NT2/D1 (cell line): ENCODE results near the gene LARP6.

ENCODE experiments used
- DNase-seq: peaks from one replicate; pipeline ENCODE4 v3.0.0-alpha.2; 2011; ENCODE audit warnings: low read depth, low spot score
- H3K27me3 ChIP-seq: 2 replicates; pipeline ENCODE4 v1.6.0; 2011; ENCODE audit warnings: mild to moderate bottlenecking; ENCODE audit not compliant: insufficient read length, insufficient read depth
- H3K36me3 ChIP-seq: 2 replicates; pipeline ENCODE4 v1.6.1; 2011; ENCODE audit warnings: mild to moderate bottlenecking, low read length, mixed read lengths; ENCODE audit not compliant: insufficient read depth, insufficient read length
- H3K4me1 ChIP-seq: 2 replicates; pipeline ENCODE4 v1.5.1; 2011; ENCODE audit not compliant: insufficient read depth, insufficient read length
- H3K4me3 ChIP-seq: 2 replicates; pipeline ENCODE4 v1.5.1; 2011; ENCODE audit warnings: low read depth; ENCODE audit not compliant: insufficient read length
- H3K9ac ChIP-seq: 2 replicates; pipeline ENCODE4 v1.6.0; 2011; ENCODE audit warnings: low read depth; ENCODE audit not compliant: insufficient read length
- H3K9me3 ChIP-seq: 2 replicates; pipeline ENCODE4 v1.5.1; 2011; ENCODE audit warnings: mild to moderate bottlenecking, low read length; ENCODE audit not compliant: insufficient read depth
- SUZ12 ChIP-seq: IDR thresholded peaks from 2 replicates; pipeline ENCODE4 v1.6.1; 2011; ENCODE audit not compliant: insufficient read length, insufficient read depth; ENCODE audit errors: extremely low read depth
- YY1 ChIP-seq: IDR thresholded peaks from 2 replicates; pipeline ENCODE4 v1.6.1; 2011; ENCODE audit not compliant: insufficient read length, insufficient read depth
- ZNF274 ChIP-seq: IDR thresholded peaks from 2 replicates; pipeline ENCODE4 v1.6.1; 2011; ENCODE audit warnings: mild to moderate bottlenecking, low read depth, low read length

The LARP6 gene

DNA sequence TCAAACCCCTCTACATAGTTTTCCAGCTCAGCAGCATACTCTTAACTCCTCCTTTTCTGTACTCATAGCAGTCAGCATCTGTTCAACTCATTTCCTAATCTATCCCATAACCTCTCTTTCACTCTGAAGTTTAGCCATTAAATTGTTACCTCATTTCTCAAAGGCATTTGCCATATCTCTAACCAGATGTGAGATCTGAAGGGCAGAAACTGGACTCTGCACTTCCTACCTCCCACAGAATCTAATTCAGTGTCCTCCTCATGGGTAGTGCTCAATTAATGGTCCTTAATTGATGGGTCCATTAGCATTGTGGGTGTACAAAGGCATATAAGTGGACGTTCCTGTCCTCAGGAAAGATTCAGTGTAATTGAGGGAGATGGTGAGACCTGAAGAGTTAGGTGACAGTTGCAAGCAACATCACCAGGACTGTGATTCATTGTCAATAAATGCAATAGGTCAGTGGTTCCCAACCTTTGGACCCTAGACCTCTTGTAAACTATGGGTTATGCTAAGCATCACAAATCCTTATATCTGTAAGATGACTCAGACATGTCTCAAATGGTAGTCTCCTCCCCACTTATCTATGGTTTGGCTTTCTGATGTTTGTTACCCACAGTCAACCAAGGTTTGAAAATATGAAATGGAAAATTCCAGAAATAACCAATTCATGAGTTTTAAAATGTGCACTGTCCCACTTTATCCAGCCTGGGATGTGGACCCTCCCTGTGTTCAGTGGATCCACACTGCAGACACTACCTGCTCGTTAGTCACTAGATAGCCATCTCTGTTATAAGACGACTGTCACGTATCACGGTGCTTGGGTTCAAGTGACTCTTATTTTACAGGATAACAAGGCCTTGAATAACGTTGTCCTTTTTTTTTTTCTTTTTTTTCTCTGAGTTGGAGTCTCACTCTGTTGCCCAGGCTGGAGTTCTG lies 65.6 kb downstream of the LARP6 start:
- H3K4me3 ChIP-seq = no peak overlapping the region
- no peaks in the 10 kb centered on the region for H3K9me3 ChIP-seq
- H3K27me3 ChIP-seq = no peaks in the 10 kb centered on the region
- no peaks in the 10 kb centered on the region for H3K4me1 ChIP-seq
- no peak for DNase-seq
- H3K36me3 ChIP-seq = no peaks in the 10 kb centered on the region
- H3K9ac ChIP-seq = no peak overlapping the region
- no peak for TF ChIP-seq SUZ12
- TF ChIP-seq ZNF274 = no peak
- TF ChIP-seq YY1 = no peak

GRCh38 chr15:70786996-70787395 lies 67.0 kb downstream of the LARP6 start:
- H3K9me3 ChIP-seq = no peaks in the 10 kb centered on the region
- H3K27me3 ChIP-seq = no peaks in the 10 kb centered on the region
- H3K4me3 ChIP-seq = no peak overlapping the region
- H3K4me1 ChIP-seq = no peaks in the 10 kb centered on the region
- DNase-seq = no peak
- no peak for TF ChIP-seq ZNF274
- TF ChIP-seq SUZ12 = no peak
- no peak for TF ChIP-seq YY1
- H3K36me3 ChIP-seq = no peaks in the 10 kb centered on the region
- H3K9ac ChIP-seq = no peak overlapping the region

GRCh38 chr15:70783610-70784022 lies 70.3 kb downstream of the LARP6 start:
- Histone ChIP-seq H3K4me3 (no peak overlapping the region), H3K4me1 (no peaks in the 10 kb centered on the region), H3K36me3 (no peaks in the 10 kb centered on the region), H3K27me3 (no peaks in the 10 kb centered on the region), H3K9me3 (no peaks in the 10 kb centered on the region), H3K9ac (no peak overlapping the region)
- no peak for TF ChIP-seq SUZ12
- TF ChIP-seq YY1 = no peak
- no peak for DNase-seq

DNA sequence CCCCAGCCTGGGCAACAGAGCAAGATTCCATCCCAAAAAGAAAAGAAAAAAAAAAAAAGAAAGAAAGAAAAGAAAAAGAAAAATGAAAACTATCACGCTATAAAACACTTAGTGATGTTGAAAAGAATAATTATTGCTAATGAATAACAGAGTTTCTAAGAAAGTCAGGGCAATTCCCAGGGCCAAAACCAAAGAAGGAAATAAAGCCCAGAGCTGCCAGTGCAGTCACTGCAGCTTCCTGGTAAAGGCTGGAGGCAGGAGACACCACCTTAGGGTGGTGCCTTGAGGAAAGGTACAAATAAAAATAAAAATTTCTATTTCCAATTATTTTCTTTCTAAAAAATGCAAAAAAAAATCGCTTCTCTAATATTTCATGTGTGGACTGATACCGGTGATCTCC lies 70.9 kb downstream of the LARP6 start:
- H3K9me3 ChIP-seq = no peaks in the 10 kb centered on the region

GRCh38 chr15:70781236-70781635 lies 72.7 kb downstream of the LARP6 start:
- DNase-seq = no peak
- no peaks in the 10 kb centered on the region for H3K36me3 ChIP-seq
- H3K9ac ChIP-seq = no peak overlapping the region
- H3K4me1 ChIP-seq = no peaks in the 10 kb centered on the region
- TF ChIP-seq ZNF274 (no peak), YY1 (no peak), SUZ12 (no peak)
- H3K9me3 ChIP-seq = no peaks in the 10 kb centered on the region
- no peak overlapping the region for H3K4me3 ChIP-seq
- no peaks in the 10 kb centered on the region for H3K27me3 ChIP-seq

More for the DNA sequence above, 70.9 kb downstream of the LARP6 start:
- Histone ChIP-seq H3K27me3 (no peaks in the 10 kb centered on the region), H3K9ac (no peak overlapping the region), H3K4me1 (no peaks in the 10 kb centered on the region), H3K36me3 (no peaks in the 10 kb centered on the region), H3K4me3 (no peak overlapping the region)
- DNase-seq = no peak
- TF ChIP-seq YY1 = no peak
- no peak for TF ChIP-seq ZNF274
- TF ChIP-seq SUZ12 = no peak
